Mesenchymal stem cell (in vitro differentiated cells and primary cell): ENCODE data around the gene SPG11. TPM values are rescaled to one million over a fixed set of nuclear protein-coding genes. Genes with fewer than 3 reads are reported as not detected.

Experiments used
- DNase-seq: peaks from one replicate; pipeline ENCODE4 v3.0.0-alpha.2; 2013
- H2AFZ ChIP-seq: one replicate; pipeline ENCODE4 v1.6.1; 2013; ENCODE audit warnings: low read depth, mild to moderate bottlenecking, control low read depth, inconsistent platforms, low read length, moderate library complexity
- H2AK5ac ChIP-seq: 2 replicates; pipeline ENCODE4 v1.6.1; 2013; ENCODE audit warnings: low read length, moderate library complexity, mild to moderate bottlenecking, inconsistent platforms; ENCODE audit not compliant: severe bottlenecking
- H2BK120ac ChIP-seq: one replicate; pipeline ENCODE4 v1.6.1; 2013; ENCODE audit warnings: low read depth, mild to moderate bottlenecking, inconsistent platforms, low read length, moderate library complexity
- H2BK12ac ChIP-seq, 2 experiments: one replicate each; pipeline ENCODE4 v1.6.1; 2013; ENCODE audit warnings: inconsistent platforms in 2 of 2, low read length in 2 of 2, mild to moderate bottlenecking in 2 of 2, moderate library complexity in 2 of 2, control low read depth in 1 of 2
- H2BK15ac ChIP-seq: one replicate; pipeline ENCODE4 v1.6.1; 2013; ENCODE audit warnings: mild to moderate bottlenecking, low read depth, inconsistent platforms; ENCODE audit not compliant: poor library complexity, severe bottlenecking
- H2BK5ac ChIP-seq: 2 replicates; pipeline ENCODE4 v1.6.1; 2013; ENCODE audit warnings: low read depth, mild to moderate bottlenecking, low read length, control low read depth, inconsistent platforms; ENCODE audit not compliant: poor library complexity, severe bottlenecking
- H3K14ac ChIP-seq, 2 experiments: one replicate each; pipeline ENCODE4 v1.6.1; 2013; ENCODE audit warnings: inconsistent platforms in 2 of 2, low read length in 2 of 2, control low read depth in 1 of 2, mild to moderate bottlenecking in 1 of 2, moderate library complexity in 1 of 2
- H3K18ac ChIP-seq, 2 experiments: one replicate each; pipeline ENCODE4 v1.6.1; 2013; ENCODE audit warnings: inconsistent platforms in 2 of 2, low read length in 2 of 2, control low read depth in 1 of 2, low read depth in 1 of 2, mild to moderate bottlenecking in 1 of 2
- H3K23ac ChIP-seq, 2 experiments: one replicate each; pipeline ENCODE4 v1.6.1; 2013; ENCODE audit warnings: inconsistent platforms in 2 of 2, low read length in 2 of 2, mild to moderate bottlenecking in 2 of 2, moderate library complexity in 2 of 2, control low read depth in 1 of 2
- H3K27ac ChIP-seq: 2 replicates; pipeline ENCODE4 v1.5.1; 2013; ENCODE audit warnings: mild to moderate bottlenecking, moderate library complexity, low read length, control low read depth, inconsistent platforms; ENCODE audit not compliant: poor library complexity, severe bottlenecking
- H3K27me3 ChIP-seq, 2 experiments: 2 replicates each; pipeline versions ENCODE4 v1.6.1 to v1.7.0; 2013; ENCODE audit warnings: low read length in 2 of 2, mild to moderate bottlenecking in 2 of 2, moderate library complexity in 2 of 2, control low read depth in 1 of 2, inconsistent platforms in 1 of 2; ENCODE audit not compliant: control insufficient read depth in 1 of 2, insufficient read depth in 1 of 2
- H3K36me3 ChIP-seq, 2 experiments: 2 replicates each; pipeline versions ENCODE4 v1.6.1 to v1.7.0; 2013; ENCODE audit warnings: low read length in 2 of 2, control low read depth in 1 of 2, inconsistent platforms in 1 of 2, low read depth in 1 of 2, mild to moderate bottlenecking in 1 of 2; ENCODE audit not compliant: insufficient read depth in 2 of 2, control insufficient read depth in 1 of 2
- H3K4ac ChIP-seq, 2 experiments: one replicate each; pipeline ENCODE4 v1.6.1; 2013; ENCODE audit warnings: inconsistent platforms in 2 of 2, low read length in 2 of 2, mild to moderate bottlenecking in 2 of 2, moderate library complexity in 2 of 2, control low read depth in 1 of 2, low read depth in 1 of 2
- H3K4me1 ChIP-seq: 2 replicates; pipeline ENCODE4 v1.6.1; 2013; ENCODE audit warnings: low read depth, low read length, control low read depth; ENCODE audit not compliant: control insufficient read depth, insufficient read depth
- H3K4me2 ChIP-seq: 2 replicates; pipeline ENCODE4 v1.6.1; 2013; ENCODE audit warnings: low read length, mild to moderate bottlenecking, inconsistent platforms; ENCODE audit not compliant: poor library complexity, severe bottlenecking
- H3K4me3 ChIP-seq, 2 experiments: 2 replicates each; pipeline versions ENCODE4 v1.5.1 to v1.7.0; 2013; ENCODE audit warnings: low read length in 2 of 2, mild to moderate bottlenecking in 2 of 2, control low read depth in 1 of 2, low read depth in 1 of 2; ENCODE audit not compliant: insufficient read depth in 1 of 2
- H3K79me1 ChIP-seq: replicated peaks from 2 replicates; pipeline ENCODE4 v1.6.1; 2013; ENCODE audit warnings: mild to moderate bottlenecking, control low read depth, low read length, inconsistent platforms; ENCODE audit not compliant: poor library complexity, severe bottlenecking
- H3K9ac ChIP-seq: 2 replicates; pipeline ENCODE4 v1.7.0; 2013; ENCODE audit warnings: mild to moderate bottlenecking, low read length, moderate library complexity
- H3K9me3 ChIP-seq: 2 replicates; pipeline ENCODE4 v1.7.0; 2013; ENCODE audit warnings: mild to moderate bottlenecking, low read length; ENCODE audit not compliant: control insufficient read depth
- H4K8ac ChIP-seq: one replicate; pipeline ENCODE4 v1.6.1; 2013; ENCODE audit warnings: inconsistent platforms, mild to moderate bottlenecking, low read length, moderate library complexity
- H4K91ac ChIP-seq: one replicate; pipeline ENCODE4 v1.6.1; 2013; ENCODE audit warnings: mild to moderate bottlenecking, low read length, inconsistent platforms
- WGBS: methylation state at CpG from one replicate; pipeline ENCODE4 v1.1.7; 2013; ENCODE audit warnings: mixed read lengths; 5-methylcytosine and 5-hydroxymethylcytosine counted together
- small RNA-seq: library from polyadenylated mRNA; stranded (forward); fragments of <200 nt; extraction: miRNeasy Mini kit (QIAGEN cat#:217004); gene quantifications from one replicate; pipeline ENCODE3, GENCODE V24; 2013; ENCODE audit warnings: low read depth

SPG11 gene

DNA sequence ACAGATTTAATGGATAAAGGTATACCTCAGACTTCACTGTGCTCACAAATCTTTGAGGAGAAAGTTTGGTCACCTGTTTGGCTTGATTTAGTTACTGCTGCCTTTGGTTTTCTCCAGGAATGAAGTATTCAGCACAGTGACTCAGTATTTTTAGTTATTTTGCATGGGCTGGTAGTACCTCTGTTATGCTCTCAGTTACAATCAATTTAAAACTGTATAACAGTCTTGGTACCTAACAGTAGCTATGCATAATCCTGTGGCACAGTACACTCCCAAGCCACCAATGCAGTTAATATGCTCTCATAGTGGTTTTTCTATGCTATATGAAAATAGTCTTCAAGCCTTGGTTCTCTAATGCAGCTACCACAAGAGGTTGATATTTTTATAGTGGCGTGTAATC is 138.4 kb downstream of the SPG11 start:
- Histone ChIP-seq H3K79me1 (peaks cover 10% of the 10 kb centered on the region), H3K36me3 (peaks cover 13 to 77% of the 10 kb centered on the region in 2 experiments), H3K27ac (no peak overlapping the region), H3K9me3 (no peaks in the 10 kb centered on the region), H3K4ac (no peak overlapping the region), H3K18ac (no peak overlapping the region), H3K4me1 (no peaks in the 10 kb centered on the region), H2BK12ac (no peak overlapping the region), H2BK15ac (no peak overlapping the region), H2BK5ac (no peak overlapping the region), H3K14ac (no peak overlapping the region), H2AK5ac (no peak overlapping the region), H3K4me3 (no peak overlapping the region), H4K8ac (no peak overlapping the region), H3K23ac (no peak overlapping the region), H2BK120ac (no peak overlapping the region), H3K27me3 (no peaks in the 10 kb centered on the region), H3K9ac (no peak overlapping the region), H2AFZ (no peak overlapping the region), H3K4me2 (no peak overlapping the region), H4K91ac (no peak overlapping the region)
- WGBS: 84% methylated on average over 1 of the region's 1 CpG
- no peak for DNase-seq

DNA sequence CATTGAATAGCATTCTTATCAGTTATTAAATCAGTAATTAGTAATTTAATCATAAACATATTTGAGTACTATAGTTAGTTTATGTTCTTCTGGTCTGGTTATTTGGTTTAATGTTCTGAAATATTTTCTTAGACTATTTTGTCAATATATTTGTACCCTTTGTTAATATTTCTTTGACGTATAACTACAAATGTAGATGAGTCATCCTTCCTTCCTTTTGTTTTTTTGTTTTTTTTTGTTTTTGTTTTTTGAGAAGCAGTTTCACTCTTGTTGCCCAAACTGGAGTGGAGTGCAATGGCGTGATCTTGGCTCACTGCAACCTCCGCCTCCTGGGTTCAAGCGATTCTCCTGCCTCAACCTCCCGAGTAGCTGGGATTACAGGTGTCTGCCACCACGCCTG is 143.9 kb downstream of the SPG11 start:
- Histone ChIP-seq H3K4me1 (no peaks in the 10 kb centered on the region), H3K4ac (no peak overlapping the region), H4K91ac (no peak overlapping the region), H3K27ac (no peak overlapping the region), H3K23ac (no peak overlapping the region), H3K9me3 (no peaks in the 10 kb centered on the region), H3K4me2 (no peak overlapping the region), H2BK5ac (no peak overlapping the region), H2AK5ac (no peak overlapping the region), H3K79me1 (peaks cover 10% of the 10 kb centered on the region), H3K36me3 (peaks cover 19 to 70% of the 10 kb centered on the region in 2 experiments), H3K27me3 (no peaks in the 10 kb centered on the region), H3K9ac (no peak overlapping the region), H2AFZ (no peak overlapping the region), H3K18ac (no peak overlapping the region), H3K4me3 (no peak overlapping the region), H2BK15ac (no peak overlapping the region), H3K14ac (no peak overlapping the region), H2BK120ac (no peak overlapping the region), H4K8ac (no peak overlapping the region), H2BK12ac (no peak overlapping the region)
- 95% methylated on average over 5 of the region's 6 CpGs for WGBS
- DNase-seq: no peak

DNA sequence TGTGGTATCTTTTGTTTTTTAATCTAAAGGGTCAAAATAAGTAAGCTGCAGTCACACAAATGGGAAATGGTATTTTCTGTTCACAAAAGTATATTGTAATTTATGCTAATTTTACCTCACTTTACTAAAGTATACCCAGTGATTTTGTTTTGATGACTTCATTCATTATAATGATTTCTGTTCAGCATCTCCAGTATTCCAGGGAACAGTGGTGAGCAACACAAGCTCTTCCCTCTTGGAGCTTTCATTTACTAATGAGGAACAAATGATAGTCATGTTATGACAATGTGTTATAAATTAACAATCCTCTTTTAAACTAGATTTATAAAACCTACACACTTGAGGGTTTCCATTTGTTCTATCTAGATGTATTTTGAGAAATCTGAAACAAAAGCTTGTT is 147.0 kb downstream of the SPG11 start:
- no peak overlapping the region for H3K27ac ChIP-seq
- no peak overlapping the region for H3K4me2 ChIP-seq
- H4K8ac ChIP-seq: no peak overlapping the region
- no peaks in the 10 kb centered on the region for H3K4me1 ChIP-seq
- no peaks in the 10 kb centered on the region for H3K27me3 ChIP-seq
- H3K14ac ChIP-seq: no peak overlapping the region
- H3K36me3 ChIP-seq: peaks cover 10 to 58% of the 10 kb centered on the region in 2 experiments
- no peak overlapping the region for H3K23ac ChIP-seq
- no peak overlapping the region for H3K4ac ChIP-seq
- no peak overlapping the region for H2AK5ac ChIP-seq
- no peak overlapping the region for H2BK12ac ChIP-seq
- no peaks in the 10 kb centered on the region for H3K9me3 ChIP-seq
- peaks cover 11% of the 10 kb centered on the region for H3K79me1 ChIP-seq
- no peak overlapping the region for H2BK5ac ChIP-seq
- no peak overlapping the region for H2BK120ac ChIP-seq
- H3K4me3 ChIP-seq: no peak overlapping the region
- H2BK15ac ChIP-seq: no peak overlapping the region
- no peak for DNase-seq
- no peak overlapping the region for H4K91ac ChIP-seq
- no peak overlapping the region for H2AFZ ChIP-seq
- no peak overlapping the region for H3K18ac ChIP-seq
- no peak overlapping the region for H3K9ac ChIP-seq

Small RNA genes lying within 50 kb of the gene (small RNA-seq; reads per million reads assigned to genes)
- not detected for gene RF00019
